Renal cortex interstitium (tissue), 11 donors: ENCODE measurements around the gene NFIX. TPM values are rescaled to one million over a fixed set of nuclear protein-coding genes. Genes with fewer than 3 reads are reported as not detected.

Experiments
- DNase-seq, 11 donors: peaks; one replicate each; pipeline ENCODE4 v3.0.0-alpha.2; 2013; ENCODE audit warnings: low read depth in 9 of 11, low spot score in 4 of 11; ENCODE audit errors: extremely low read depth in 1 of 11
- polyA plus RNA-seq, 3 donors: library from polyadenylated mRNA; unstranded; fragments of 120-200 nt; gene quantifications; one replicate each; pipeline ENCODE4 v1.2.1, GENCODE V29; 2013; ENCODE audit not compliant: insufficient read length in 3 of 3

Gene NFIX
- polyA plus RNA-seq, 3 donors: 12.0 to 21.6 (median 21.3) TPM

DNA sequence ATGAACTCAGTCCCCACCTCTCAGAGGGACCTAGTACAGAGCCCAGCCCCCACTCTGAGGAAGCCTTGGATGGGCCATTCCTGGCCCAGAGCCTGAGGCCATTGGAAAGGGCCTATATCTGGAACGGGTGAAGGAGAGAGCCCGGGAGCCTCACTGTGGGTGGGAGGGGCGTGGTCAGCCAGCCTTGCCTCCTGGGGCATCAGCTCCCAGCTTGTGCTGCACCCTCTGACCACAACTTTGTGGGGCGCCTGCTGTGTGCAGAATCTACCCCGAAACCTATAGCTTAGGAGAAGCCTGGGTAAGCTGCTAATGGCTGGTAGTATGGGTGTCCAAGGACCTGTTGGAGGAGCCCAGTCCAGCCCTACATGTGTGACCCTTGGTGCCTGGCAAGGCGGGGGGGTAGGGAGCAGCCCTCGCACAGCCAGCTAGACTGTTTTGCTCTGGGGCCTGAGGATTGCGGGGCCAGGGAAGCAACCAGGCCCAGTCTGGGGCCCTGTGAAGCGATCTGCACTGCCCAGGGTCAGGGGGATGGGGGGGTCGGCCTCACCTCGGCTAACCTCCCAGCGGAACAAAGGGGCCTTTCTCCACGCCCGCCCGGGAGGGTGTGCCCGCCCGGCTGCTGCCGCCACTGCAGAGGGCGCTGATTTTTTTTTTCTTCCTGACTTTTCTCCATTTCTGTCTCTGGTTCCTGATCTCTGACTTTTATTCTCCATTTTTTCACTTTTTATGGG, 65.1 kb downstream of the NFIX start:
- DNase-seq: no peak

DNA sequence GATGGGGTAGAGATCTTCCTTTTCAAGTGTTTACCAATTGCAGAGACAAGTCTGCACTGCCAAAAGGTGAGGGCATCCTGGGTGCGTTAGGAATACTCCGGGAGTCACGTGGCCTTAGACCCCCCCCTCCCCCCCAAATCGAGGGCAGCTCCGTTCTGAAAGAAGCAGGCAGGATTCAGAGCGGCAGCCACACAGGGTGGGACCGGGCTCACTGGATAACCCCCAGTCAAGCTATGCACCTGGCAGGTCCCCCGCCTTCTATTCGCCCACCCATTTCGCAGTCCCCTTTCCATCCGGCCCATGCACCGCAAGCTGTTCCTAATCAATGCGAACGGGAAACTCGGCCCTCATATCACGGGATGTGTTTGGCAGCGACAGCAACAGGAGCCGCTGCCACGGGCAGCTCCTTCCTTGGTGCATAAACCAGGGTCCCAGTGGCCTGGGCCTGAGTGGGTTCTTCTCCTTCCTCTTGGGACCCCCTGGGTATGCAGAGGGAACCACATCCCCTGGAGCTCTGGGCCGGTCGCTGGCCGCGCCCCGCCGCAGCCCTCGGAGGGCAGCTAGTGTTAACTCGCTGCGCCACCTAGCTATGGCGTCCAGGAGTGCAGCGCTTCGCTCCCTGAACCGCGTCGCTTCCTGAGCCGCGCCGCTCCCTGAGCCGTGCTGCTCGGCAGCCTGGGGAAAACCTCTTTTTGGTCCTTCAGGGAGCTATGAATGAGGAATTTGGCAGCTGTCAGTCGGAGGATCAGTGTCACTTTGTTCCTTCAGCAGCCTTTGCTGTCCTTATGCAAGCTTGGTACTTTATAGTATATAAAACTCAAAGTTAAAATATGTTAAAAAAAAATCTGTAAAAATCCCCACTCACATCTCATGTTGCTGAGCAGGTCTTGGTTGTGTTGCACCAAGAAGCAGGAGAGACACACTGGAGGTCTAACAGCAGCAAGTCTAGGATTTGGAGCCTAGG, 66.0 kb downstream of the NFIX start:
- DNase-seq: peak in 6 of 11 donors; percentile 73 to 86 (median 80)

DNA sequence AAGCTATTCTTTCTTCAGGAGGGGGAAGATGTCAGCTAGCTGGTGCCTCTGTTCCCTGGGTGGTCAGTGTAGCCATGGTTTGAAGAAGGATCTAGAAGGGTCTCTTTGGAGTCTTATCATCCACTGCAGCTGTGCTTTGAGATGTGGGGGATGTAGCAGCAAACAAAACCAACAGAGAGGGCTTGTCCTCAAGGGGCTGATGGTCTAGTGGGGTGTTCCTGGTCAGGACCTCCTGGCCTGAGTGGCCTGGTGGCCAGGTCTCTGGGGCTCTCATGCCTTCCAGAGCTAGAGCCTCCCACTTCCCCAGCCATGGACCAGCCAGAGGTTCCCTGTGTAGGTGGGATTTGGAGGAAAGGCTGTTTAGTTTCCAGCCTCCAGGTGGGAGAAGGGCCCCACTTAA, 67.0 kb downstream of the NFIX start:
- no peak for DNase-seq

DNA sequence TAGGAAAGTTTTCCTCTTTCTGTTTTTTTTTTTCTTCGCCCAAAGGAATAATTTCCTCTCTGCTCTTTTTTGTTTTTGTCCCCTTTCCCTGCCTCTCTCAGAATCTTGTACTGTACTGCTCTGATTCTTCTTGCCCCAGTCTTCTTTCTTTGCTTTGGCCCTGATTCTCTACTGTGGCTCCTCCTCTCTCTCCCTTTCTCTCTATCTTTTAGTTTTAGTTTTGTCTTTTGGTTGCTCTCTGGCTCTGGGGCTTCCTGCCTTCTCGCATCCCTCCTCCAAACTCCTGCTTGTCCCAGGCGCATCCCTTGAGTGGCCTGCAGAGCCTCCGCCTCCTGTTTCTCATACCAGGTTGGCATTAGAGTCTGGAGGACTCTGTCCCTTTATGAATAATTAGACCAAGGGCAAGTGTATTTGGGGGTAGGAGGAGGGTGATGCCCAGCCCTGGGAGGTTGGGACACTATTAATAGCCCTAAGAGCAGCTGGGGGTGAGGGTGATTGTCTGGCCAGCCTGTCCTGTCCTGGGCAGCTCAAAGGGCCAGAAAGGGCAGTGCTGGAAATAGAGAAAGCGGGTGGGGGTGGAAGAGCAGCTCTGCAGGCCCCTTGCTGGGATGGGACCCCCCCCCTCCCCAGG, 68.3 kb downstream of the NFIX start:
- DNase-seq: no peak

DNA sequence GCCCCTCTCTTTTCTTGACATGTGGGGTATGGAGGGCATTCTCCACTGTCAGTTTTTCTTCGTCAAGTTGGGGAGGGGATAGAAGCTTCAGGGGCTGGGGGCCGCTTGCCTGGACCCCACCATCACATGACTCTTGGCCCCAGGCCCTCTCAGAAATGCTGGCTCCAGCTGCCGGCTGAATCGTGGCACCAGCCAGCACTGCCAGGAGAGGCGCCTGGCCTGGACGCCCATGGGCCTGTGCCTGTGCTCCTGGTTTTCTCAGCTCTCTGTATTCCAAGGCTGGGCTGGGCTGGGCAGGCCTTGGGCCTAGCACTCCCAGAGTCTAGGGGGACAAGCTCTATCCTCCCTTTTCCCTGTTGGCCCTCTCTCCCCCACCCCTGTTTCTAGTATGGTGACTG, 68.8 kb downstream of the NFIX start:
- DNase-seq: no peak

DNA sequence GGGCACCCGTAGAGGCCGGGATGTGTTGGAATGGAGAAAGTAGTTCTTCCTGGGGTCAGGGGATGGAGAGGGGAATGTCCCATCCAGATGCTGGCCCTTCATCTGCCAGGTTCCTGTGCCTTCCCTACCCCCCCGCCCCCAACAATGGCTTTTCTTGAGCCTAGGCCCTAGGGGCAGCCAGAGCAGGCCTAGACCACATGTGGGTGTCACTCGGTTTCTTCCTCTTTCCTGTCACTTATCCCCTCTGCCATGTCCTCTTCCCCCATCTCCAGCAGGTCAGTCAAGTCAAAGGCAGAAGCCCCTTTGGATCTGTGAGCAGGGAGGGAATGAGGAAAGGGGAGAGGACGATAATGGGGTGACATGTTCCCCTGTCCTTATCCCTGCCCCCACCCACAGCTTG, 71.0 kb downstream of the NFIX start:
- DNase-seq: no peak

DNA sequence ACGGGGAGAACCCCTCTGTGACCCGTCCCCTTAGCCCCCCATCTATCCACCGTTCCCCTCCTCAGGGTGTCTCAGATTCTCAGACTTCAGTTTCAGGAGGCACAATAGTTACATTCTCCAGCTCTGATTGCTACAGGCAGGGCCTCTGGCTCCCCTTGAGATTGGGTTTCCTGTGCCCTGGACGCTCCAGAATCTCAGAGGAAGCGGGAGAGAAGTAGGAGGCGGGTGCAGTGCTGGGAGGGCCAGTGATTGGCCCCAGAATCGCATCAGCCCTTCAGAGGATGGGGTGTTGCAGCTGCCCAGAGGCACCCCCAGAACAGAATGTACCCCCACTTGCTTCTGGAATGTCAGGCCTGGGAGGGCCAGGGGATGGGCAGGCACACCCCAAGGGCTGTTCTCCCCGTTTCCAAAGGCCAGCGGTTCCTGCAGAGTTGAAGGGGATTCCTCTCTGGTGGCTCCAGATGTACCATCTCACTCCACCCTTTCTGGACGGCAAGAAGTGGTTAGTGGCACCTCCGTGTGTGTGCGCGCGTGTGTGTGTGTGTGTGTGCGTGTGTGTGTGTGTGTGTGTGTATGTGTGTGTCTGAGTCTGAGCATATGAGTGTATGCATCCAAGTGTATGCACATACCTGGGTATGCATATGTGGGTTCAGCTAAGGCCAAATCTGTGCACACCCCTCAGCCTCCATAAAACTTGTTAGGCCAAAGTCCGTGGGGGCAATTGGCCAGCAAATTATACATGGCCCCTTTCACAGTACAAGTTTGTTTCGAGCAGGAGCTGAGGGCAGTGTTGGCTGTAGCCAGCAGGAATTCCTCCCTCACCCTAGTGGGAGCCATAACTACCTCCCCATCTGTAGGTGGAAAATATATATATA, 71.9 kb downstream of the NFIX start:
- DNase-seq: no peak

DNA sequence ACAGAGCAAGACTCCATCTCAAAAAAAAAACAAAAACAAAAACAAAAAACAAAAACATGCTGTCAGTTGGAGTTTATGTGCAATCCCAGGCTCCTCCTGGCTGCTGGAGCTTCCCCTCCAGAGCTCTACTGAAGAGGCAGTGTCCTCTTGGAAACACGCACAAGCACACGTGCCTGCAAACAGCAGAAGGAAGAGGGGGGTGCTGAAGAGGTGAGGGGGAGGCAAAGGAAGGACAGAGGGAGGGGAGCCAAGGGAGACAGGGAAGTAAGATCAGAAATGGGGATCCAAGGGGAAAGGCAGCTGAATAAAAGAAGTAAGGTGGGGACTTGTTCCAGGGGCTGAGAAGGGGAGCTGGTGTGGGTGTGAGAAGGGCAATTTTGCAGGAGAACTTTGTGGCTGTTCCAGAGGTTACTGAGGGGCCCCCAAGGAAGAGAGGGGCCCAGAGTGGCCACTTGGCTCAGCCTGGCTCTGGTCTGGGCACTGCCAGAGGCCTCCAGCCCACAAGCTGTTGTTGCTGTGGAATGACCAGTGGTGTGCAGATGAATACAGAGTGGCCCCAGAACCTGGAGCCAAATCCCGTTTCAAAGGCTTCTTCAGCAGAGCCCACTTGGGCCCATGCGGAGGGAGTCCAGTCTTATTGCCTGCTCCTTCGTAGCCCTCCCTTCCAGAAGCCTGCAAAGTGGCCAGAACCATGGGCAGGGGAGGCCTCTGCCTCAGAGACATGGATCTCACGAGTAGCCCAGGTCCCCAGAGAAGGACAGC, 73.0 kb downstream of the NFIX start:
- DNase-seq: no peak

DNA sequence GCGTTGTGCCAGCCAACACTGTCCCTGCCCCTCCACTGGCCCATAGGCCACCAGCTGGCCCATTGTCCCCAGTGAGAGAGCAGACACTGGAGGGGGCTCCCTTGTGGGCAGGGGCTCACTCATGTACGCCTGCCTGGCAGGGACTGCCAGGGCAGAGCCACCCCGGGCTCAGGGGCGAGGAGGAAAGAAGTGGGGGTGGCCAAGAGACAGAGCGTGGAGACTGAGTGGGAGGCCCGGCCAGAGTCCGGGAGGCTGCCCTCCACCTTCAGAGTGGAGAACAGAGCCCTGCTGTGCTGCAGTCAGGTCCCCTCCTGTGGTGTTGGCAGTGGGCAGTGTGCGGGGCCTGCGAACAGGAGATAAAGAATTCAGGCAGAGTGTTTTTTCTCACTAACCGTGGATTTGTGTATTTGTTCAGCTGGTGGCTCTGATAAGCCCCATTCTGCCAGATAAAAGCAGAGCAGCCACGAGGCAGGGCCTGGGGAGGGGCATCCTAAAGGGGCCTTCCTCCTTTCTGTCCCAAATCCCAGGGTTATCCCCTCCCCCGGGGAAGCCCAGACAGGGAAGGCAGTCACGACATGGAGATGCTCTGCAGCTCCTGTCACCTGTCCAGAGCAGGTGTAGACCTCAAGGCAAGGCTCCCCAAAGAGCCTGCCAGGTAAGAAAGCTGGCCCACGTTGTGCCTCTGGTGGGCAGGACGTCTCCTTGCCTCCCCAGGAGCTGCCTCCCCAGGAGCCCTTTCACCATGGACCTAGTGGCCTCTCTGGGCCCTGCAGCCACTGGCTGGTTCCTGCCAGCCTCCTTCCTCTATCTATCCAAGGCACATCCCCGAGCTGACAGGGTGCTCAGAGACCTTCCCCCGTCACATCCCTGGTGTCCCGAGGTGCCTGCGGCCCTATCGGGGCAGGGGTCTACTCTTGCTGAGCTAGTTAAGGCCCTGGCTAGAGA, 74.4 kb downstream of the NFIX start:
- DNase-seq: no peak

DNA sequence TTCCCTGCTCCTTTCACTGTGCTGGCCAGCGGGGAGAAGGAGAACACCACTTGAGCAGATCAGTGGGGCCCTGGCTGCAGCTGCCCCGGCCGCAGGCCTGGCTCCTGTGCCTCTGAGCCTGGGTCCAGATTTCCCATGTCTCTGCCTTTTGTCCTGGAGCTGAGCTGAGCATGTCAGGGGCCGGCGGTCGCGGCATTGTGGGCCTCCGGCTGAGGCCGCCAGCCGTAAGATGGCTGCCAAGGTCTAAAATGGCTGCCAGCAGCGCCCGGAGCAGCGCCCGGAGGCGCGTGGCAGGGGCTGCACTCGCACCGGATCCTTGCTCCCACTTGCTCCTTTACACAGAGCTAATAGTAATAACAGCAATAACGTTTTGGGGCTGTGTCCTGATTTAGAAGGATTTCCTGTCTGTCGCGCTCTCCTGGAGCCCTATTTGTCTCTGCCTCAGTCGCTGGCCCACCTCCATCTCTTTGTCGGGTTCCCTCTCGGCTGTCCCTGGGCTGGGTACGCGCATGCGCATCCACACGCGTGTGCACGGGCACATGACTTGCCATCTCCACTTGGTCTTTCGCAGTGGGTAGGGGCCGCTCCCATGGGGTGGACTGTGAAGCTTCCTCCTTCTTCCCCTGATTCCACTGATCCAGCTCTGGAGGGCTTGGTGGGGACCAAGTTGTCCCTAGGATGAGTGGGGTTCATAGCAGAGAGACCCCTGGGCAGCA, 75.3 kb downstream of the NFIX start:
- no peak for DNase-seq

DNA sequence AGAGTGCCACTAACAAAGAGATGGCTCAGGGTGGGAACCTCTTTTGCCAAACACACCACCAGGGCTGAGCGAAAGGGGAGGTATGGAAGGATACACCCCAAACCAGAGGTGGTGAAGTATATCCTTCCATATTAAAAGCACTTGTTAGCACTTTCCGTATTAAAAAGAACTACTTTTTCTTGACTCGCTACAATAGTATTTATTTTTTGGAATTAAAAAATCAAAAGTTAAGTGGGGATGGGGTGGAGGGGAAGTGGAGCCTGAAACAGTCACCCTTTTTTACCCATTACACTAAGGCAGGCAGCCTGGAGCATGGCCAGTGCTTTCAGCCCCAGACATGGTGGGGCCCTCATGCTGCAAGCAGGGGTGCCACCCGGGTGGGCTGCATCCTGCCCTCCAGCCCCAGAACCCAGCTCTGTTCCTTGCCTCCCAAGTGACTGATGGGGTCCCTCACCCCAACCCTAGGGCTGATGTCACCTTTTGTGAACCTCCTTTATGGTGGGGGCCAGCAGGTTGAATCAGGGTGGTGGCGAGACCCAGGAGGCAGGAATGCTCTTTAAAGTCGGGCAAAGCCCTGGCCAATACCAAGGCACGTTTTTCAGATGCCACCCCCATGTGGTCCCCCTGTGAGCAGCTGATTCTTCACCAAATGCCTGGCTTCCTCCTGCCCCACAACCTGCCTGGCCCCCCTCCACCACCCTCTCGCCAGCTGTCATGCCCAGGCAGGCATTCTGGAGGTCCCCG, 76.3 kb downstream of the NFIX start:
- no peak for DNase-seq

DNA sequence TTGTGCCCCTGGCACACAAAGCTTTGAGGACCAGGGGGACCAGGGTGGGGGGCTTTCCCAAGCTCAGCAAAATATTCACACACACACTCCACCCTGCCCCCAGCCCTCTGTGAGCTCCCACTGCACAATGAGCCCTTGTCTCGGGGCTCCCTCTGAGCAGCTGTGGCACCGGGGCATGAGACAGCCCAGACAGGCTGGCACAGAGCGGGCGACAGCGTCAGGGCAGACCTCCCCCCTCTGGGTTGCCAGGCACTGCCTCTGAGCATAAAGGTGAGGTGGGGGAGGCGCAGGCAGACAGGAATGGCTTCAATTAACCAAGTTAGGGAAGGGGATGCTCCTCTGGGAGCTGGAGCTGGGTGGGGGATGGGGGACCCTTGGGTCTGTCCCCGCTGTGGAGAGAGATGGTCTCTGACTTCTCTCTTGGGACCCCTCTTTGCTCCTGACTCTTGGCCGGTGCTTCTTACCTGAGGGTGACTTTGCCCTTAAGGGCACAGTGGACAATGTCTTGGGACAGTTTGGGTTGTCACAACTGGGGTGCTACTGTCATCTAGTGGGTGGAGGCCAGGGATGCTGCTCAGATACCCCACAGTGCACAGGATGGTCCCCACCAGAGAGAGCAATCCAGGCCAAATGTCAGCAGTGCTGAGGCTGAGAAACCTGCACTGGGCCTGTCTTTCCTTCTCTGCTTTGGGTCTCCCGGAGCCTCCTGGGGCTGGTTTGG, 77.1 kb downstream of the NFIX start:
- no peak for DNase-seq

DNA sequence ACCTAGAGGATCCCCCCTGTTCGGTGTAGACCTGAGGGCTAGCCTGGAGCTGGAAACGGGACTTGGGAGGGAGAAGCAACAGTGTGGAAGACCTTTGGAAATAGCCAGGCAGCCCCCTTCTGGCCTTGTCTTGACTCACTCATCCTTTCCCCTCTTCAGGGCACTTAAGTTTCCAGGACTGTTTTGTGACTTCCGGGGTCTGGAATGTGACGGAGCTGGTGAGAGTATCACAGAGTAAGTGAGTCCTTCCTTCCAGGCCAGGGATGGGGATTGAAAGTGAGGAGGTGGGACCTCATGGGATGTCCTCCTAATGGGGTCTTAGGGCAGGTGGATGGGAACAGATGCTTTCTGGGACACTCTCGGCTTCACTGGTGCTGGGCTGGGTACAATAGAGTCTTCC, 78.0 kb downstream of the NFIX start:
- no peak for DNase-seq

DNA sequence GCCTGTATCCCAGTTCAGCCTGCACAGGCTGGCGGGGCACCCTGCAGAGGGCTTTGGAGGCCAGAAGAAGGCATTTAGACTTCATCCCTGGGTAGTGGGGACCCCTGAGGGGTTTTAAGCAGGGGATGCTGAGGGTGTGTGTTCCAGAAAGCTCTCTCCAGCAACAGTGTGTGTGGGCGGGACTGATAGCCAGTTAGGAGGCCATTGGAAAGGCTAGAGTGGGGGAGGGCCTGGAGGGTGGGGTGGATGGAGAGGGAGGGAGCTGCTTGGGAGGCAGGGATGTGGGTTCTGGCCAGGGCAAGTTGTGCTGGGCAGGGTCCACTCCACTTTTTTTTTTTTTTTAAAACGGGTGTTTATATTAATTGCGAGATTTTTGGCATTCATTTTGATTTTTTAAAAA, 79.1 kb downstream of the NFIX start:
- DNase-seq: no peak

DNA sequence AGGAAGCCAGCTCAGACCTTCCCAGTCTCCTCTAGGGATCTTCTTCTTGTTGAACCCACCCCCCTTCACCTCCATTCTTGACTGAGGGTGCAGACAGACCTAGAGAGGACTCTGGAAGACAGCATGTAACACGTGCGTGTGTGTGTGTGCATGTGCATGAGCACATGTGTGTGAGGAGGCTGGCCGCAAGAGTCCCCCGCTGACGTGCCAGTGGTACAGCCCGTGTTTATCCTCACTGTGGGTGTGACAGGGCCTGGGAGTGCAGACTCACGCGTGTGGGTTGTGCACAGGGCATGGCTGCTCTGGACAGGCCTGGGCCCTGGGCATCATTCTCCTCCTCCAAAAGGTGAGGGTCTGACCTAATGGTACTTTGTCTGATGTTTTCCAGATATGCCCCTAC, 81.0 kb downstream of the NFIX start:
- DNase-seq: no peak
